CD14-positive monocyte (primary cell): ENCODE data around the gene SNX14. TPM values are rescaled to one million over a fixed set of nuclear protein-coding genes. Genes with fewer than 3 reads are reported as not detected.

ENCODE experiments used
- DNase-seq, 3 donors: peaks; one replicate each; pipeline ENCODE4 v3.0.0-alpha.2; 2011 to 2022
- H2AFZ ChIP-seq: 2 replicates; pipeline ENCODE4 v1.6.0; 2012; ENCODE audit warnings: mild to moderate bottlenecking, low read depth, low read length, inconsistent platforms; ENCODE audit not compliant: insufficient read depth, poor library complexity, severe bottlenecking
- H3K27ac ChIP-seq, 2 donors: 1 replicate in 1 of 2; 2 replicates in 1 of 2; pipeline ENCODE4 v1.5.1; 2012 to 2013; ENCODE audit warnings: low read length in 2 of 2, control low read depth in 1 of 2, inconsistent platforms in 1 of 2, low read depth in 1 of 2, mild to moderate bottlenecking in 1 of 2
- H3K27me3 ChIP-seq, 2 donors: one replicate each; pipeline versions ENCODE4 v1.6.0 to v1.6.1; 2011 to 2013; ENCODE audit warnings: low read length in 2 of 2; ENCODE audit not compliant: control insufficient read depth in 2 of 2, insufficient read depth in 2 of 2
- H3K36me3 ChIP-seq, 2 donors: replicated peaks in 1 of 2; 1 replicate in 1 of 2; 2 replicates in 1 of 2; pipeline versions ENCODE4 v1.5.1 to v1.6.1; 2012 to 2013; ENCODE audit warnings: low read length in 2 of 2, control low read depth in 1 of 2, inconsistent platforms in 1 of 2, mild to moderate bottlenecking in 1 of 2; ENCODE audit not compliant: insufficient read depth in 2 of 2, control insufficient read depth in 1 of 2
- H3K4me1 ChIP-seq, 2 donors: 1 replicate in 1 of 2; 2 replicates in 1 of 2; pipeline versions ENCODE4 v1.5.1 to v1.6.1; 2012 to 2013; ENCODE audit warnings: low read length in 2 of 2, control low read depth in 1 of 2, inconsistent platforms in 1 of 2, mild to moderate bottlenecking in 1 of 2, moderate library complexity in 1 of 2; ENCODE audit not compliant: insufficient read depth in 2 of 2, control insufficient read depth in 1 of 2
- H3K4me2 ChIP-seq: replicated peaks from 2 replicates; pipeline ENCODE3; 2012; ENCODE audit warnings: low read length, moderate library complexity, mild to moderate bottlenecking; ENCODE audit not compliant: poor library complexity, severe bottlenecking; ENCODE audit errors: extremely low read depth
- H3K4me3 ChIP-seq, 3 experiments: fragments of 200-600 bp in 1 of 3; sonication (generic) in 1 of 3; replicated peaks in 1 of 3; 1 replicate in 2 of 3; 2 replicates in 1 of 3; pipeline ENCODE4 v1.5.1; 2011 to 2013; ENCODE audit warnings: low read length in 3 of 3, mild to moderate bottlenecking in 3 of 3, control low read depth in 2 of 3, low read depth in 2 of 3, inconsistent platforms in 1 of 3, moderate library complexity in 1 of 3
- H3K79me2 ChIP-seq: 2 replicates; pipeline ENCODE4 v1.6.0; 2012; ENCODE audit warnings: mild to moderate bottlenecking, control low read depth, inconsistent platforms, low read length, moderate library complexity; ENCODE audit not compliant: insufficient read depth
- H3K9ac ChIP-seq: 2 replicates; pipeline ENCODE4 v1.6.0; 2017; ENCODE audit warnings: low read length, mild to moderate bottlenecking; ENCODE audit not compliant: insufficient read depth, poor library complexity, severe bottlenecking
- H3K9me3 ChIP-seq, 2 donors: replicated peaks in 1 of 2; 1 replicate in 1 of 2; 2 replicates in 1 of 2; pipeline versions ENCODE4 v1.5.1 to v1.6.1; 2012 to 2013; ENCODE audit warnings: low read length in 2 of 2, control low read depth in 1 of 2; ENCODE audit not compliant: control insufficient read depth in 1 of 2, insufficient read depth in 1 of 2
- H4K20me1 ChIP-seq: 2 replicates; pipeline ENCODE4 v1.6.0; 2012; ENCODE audit warnings: mild to moderate bottlenecking, low read length, control low read depth, moderate library complexity; ENCODE audit not compliant: insufficient read depth
- H3K27ac Mint-ChIP-seq, 7 donors: one replicate each; pipeline ENCODE4 v1.8.0; 2020; ENCODE audit warnings: mild to moderate bottlenecking in 7 of 7, mixed read lengths in 7 of 7, moderate library complexity in 6 of 7, inconsistent platforms in 2 of 7
- H3K27me3 Mint-ChIP-seq, 3 donors: one replicate each; pipeline ENCODE4 v1.8.0; 2021 to 2022; ENCODE audit warnings: low read depth in 3 of 3, mild to moderate bottlenecking in 3 of 3, mixed read lengths in 3 of 3, moderate library complexity in 3 of 3, inconsistent platforms in 1 of 3
- H3K36me3 Mint-ChIP-seq, 2 donors: one replicate each; pipeline ENCODE4 v1.8.0; 2020; ENCODE audit warnings: mixed read lengths in 2 of 2, inconsistent platforms in 1 of 2, mild to moderate bottlenecking in 1 of 2
- H3K4me1 Mint-ChIP-seq: one replicate; pipeline ENCODE4 v1.8.0; 2020; ENCODE audit warnings: mild to moderate bottlenecking, mixed read lengths
- H3K4me3 Mint-ChIP-seq, 2 donors: one replicate each; pipeline ENCODE4 v1.8.0; 2020; ENCODE audit warnings: mild to moderate bottlenecking in 2 of 2, mixed read lengths in 2 of 2, moderate library complexity in 1 of 2
- H3K9me3 Mint-ChIP-seq, 7 donors: one replicate each; pipeline ENCODE4 v1.8.0; 2020 to 2022; ENCODE audit warnings: mixed read lengths in 7 of 7, mild to moderate bottlenecking in 6 of 7, moderate library complexity in 6 of 7, inconsistent platforms in 2 of 7
- CTCF ChIP-seq: fragments of 200-600 bp; IDR thresholded peaks from one replicate; pipeline ENCODE4 v1.8.0; 2022; ENCODE audit warnings: antibody characterized with exemption, mild to moderate bottlenecking
- WGBS: methylation state at CpG from one replicate; pipeline ENCODE4 v1.1.5; 2013; ENCODE audit warnings: missing lambda C conversion rate; ENCODE audit not compliant: insufficient coverage; 5-methylcytosine and 5-hydroxymethylcytosine counted together
- intact Hi-C, 2 donors: fragments of 100-400 bp; cut with micrococcal nuclease; formaldehyde crosslinking; loops; one replicate each; pipeline versions ENCODE4 v1.15.0 to v1.15.1; 2023
- polyA plus RNA-seq, 3 donors: library from polyadenylated mRNA; depleted of rRNA in 1 of 3; unstranded in 2 of 3; stranded (reverse) in 1 of 3; fragments of 300-500 nt in 2 of 3; fragments of >200 nt in 1 of 3; fragmentation: Illumina TruSeq in 2 of 3; gene quantifications; 1 replicate in 2 of 3; 2 replicates in 1 of 3; pipeline ENCODE4 v1.2.3, GENCODE V29; 2012 to 2021

SNX14 gene
- polyA plus RNA-seq, 3 donors = 40.2 to 75.6 (median 73.3) TPM

DNA sequence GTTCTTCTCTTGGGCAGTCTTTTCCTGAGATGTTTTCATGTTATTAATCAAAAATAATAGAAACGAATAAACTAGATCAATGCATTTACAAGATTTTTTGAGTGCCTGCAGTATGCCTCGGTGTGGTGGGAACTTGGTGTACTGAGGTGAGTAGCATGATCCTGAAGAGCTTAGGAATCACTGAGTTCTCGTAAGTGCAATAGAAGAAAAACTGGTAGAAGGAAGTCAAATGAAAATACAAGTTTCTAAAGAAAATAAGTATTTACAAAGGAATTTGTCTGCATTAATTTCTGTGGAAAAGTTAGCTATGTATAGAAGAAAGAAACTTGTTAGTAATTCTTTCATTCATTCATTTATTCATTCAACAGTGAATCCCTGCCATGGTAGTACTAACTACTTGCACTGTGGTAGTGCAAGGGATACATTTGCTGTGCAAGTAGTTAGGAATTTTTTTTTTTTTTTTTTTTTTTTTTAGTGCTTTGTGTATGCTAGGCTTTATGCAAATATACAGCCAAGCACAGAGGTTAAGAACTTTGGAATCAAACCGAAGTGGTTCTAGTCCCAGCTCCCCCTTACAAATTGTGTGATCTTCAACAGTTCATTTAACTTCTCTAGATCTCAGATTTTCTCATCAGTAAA is 129.9 kb downstream of the SNX14 start:
- Mint-ChIP-seq H3K4me3 (no peak overlapping the region), H3K36me3 (no peaks in the 10 kb centered on the region), H3K27ac (peak overlapping the region in 1 of 7 donors; percentile 14), H3K4me1 (peaks cover 45% of the 10 kb centered on the region), H3K27me3 (peaks cover 22 to 28% (median 26%) of the 10 kb centered on the region in 3 donors), H3K9me3 (peaks cover 0 to 3% (median 0%) of the 10 kb centered on the region in 7 donors)
- WGBS = 71% methylated on average over 2 of the region's 4 CpGs
- DNase-seq = no peak
- no peak for TF ChIP-seq CTCF
- H3K27ac ChIP-seq = no peak overlapping the region
- intact Hi-C loops = no loop called here
- H4K20me1 ChIP-seq = no peaks in the 10 kb centered on the region
- H3K4me2 ChIP-seq = no peak overlapping the region
- H3K9me3 ChIP-seq = no peaks in the 10 kb centered on the region
- no peak overlapping the region for H3K9ac ChIP-seq
- H2AFZ ChIP-seq = no peak overlapping the region
- no peaks in the 10 kb centered on the region for H3K27me3 ChIP-seq
- H3K79me2 ChIP-seq = no peaks in the 10 kb centered on the region
- peaks cover 9 to 32% of the 10 kb centered on the region in 2 donors for H3K4me1 ChIP-seq
- H3K36me3 ChIP-seq = no peaks in the 10 kb centered on the region
- no peak overlapping the region for H3K4me3 ChIP-seq

DNA sequence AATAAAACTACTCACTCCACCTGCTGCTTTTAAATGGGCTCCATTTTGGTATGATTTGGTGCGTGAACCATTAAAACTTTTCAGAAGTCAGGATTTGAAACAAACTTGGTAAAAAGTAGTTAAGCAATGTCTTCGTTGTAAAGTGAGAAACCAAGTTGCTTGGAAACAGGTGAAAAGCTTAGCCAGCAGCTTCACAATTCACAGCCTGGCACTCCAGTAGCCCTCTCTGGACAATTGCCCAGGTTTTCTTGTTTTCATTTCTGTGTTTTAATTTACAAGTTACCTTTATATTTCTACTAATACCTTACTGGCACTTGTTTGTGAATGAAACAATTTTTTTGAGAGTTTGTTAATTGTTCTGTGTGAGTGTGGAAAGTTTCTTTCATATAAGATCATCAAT is 131.0 kb downstream of the SNX14 start:
- Mint-ChIP-seq H3K27me3 (peaks cover 15 to 24% (median 19%) of the 10 kb centered on the region in 3 donors), H3K27ac (peak overlapping the region in 1 of 7 donors; percentile 39)
- intact Hi-C loops = no loop called here

More for the DNA sequence above, 131.0 kb downstream of the SNX14 start:
- Histone ChIP-seq H2AFZ (no peak overlapping the region), H3K4me2 (no peak overlapping the region), H3K4me3 (no peak overlapping the region), H3K9me3 (no peaks in the 10 kb centered on the region), H3K4me1 (peaks cover 9 to 38% of the 10 kb centered on the region in 2 donors), H3K27ac (no peak overlapping the region), H3K9ac (no peak overlapping the region), H3K27me3 (no peaks in the 10 kb centered on the region), H4K20me1 (no peaks in the 10 kb centered on the region), H3K36me3 (no peaks in the 10 kb centered on the region), H3K79me2 (no peaks in the 10 kb centered on the region)
- DNase-seq = no peak
- TF ChIP-seq CTCF = no peak
- Mint-ChIP-seq H3K4me3 (no peak overlapping the region), H3K9me3 (peaks cover 0 to 3% (median 0%) of the 10 kb centered on the region in 7 donors), H3K4me1 (peaks cover 54% of the 10 kb centered on the region), H3K36me3 (no peaks in the 10 kb centered on the region)
- 83% methylated on average over 1 of the region's 2 CpGs for WGBS
